GM12865 (cell line): ENCODE measurements around the gene HDGFL2.

Experiments used
- DNase-seq: peaks from one replicate; pipeline ENCODE4 v3.0.0; 2010; ENCODE audit warnings: low read depth
- H3K4me3 ChIP-seq: 2 replicates; pipeline ENCODE4 v1.5.1; 2011; ENCODE audit warnings: mild to moderate bottlenecking, low read depth, low read length, control low read depth
- CTCF ChIP-seq: IDR thresholded peaks from 2 replicates; pipeline ENCODE4 v1.5.1; 2011; ENCODE audit warnings: low read length, control low read depth, low read depth, inconsistent platforms; ENCODE audit not compliant: insufficient read depth; ENCODE audit errors: missing control alignments

The HDGFL2 gene

GRCh38 chr19:4472174-4472974 lies at the start of gene HDGFL2:
Gene HDGFL2 (plus strand): TSS chr19:4472297. CDS start chr19:4472351, 54 bp downstream.
- no peak for DNase-seq
- TF ChIP-seq CTCF = no peak
- H3K4me3 ChIP-seq = peak within 1 kb of the TSS; percentile 91

- H3K4me3 ChIP-seq = no peak overlapping the region
- DNase-seq = no peak
- TF ChIP-seq CTCF = no peak
Measured at GRCh38 chr19:4423416-4424126, 48.5 kb upstream of the HDGFL2 start.

GRCh38 chr19:4425537-4425936 lies 46.6 kb upstream of the HDGFL2 start:
- no peak for DNase-seq
- TF ChIP-seq CTCF = no peak
- no peak overlapping the region for H3K4me3 ChIP-seq

- no peak for TF ChIP-seq CTCF
- DNase-seq = no peak
- H3K4me3 ChIP-seq = no peak overlapping the region
Measured at GRCh38 chr19:4428326-4428975, 43.6 kb upstream of the HDGFL2 start.

GRCh38 chr19:4429256-4429655 lies 42.8 kb upstream of the HDGFL2 start:
- no peak for TF ChIP-seq CTCF
- DNase-seq = no peak
- no peak overlapping the region for H3K4me3 ChIP-seq

- TF ChIP-seq CTCF = no peak
Measured at GRCh38 chr19:4429771-4430171, 42.3 kb upstream of the HDGFL2 start.

More at GRCh38 chr19:4429771-4430171, 42.3 kb upstream of the HDGFL2 start:
- no peak overlapping the region for H3K4me3 ChIP-seq
- DNase-seq = no peak
